LNCaP clone FGC (cell line): ENCODE measurements around the gene DCTN4.

ENCODE experiments used
- DNase-seq: peaks from one replicate; pipeline ENCODE4 v3.0.0-alpha.2; 2011; ENCODE audit warnings: low read depth
- H3K4me3 ChIP-seq: 2 replicates; pipeline ENCODE4 v1.5.1; 2011; ENCODE audit warnings: mild to moderate bottlenecking, low read depth, low read length, control low read depth
- CTCF ChIP-seq: IDR thresholded peaks from 2 replicates; pipeline ENCODE4 v1.5.1; 2012; ENCODE audit warnings: mild to moderate bottlenecking; ENCODE audit not compliant: control insufficient read depth, insufficient read depth; ENCODE audit errors: extremely low read depth

DCTN4 gene

GRCh38 chr5:150765011-150765798 lies 6.4 kb upstream of the DCTN4 start:
- DNase-seq: no peak
- TF ChIP-seq CTCF: no peak
- no peak overlapping the region for H3K4me3 ChIP-seq

- no peak for TF ChIP-seq CTCF
- DNase-seq: no peak
- no peak overlapping the region for H3K4me3 ChIP-seq
Observed at GRCh38 chr5:150764530-150764929, 5.7 kb upstream of the DCTN4 start.

- no peak for DNase-seq
- no peak for TF ChIP-seq CTCF
- H3K4me3 ChIP-seq: no peak overlapping the region
Observed at GRCh38 chr5:150763023-150763769, 4.4 kb upstream of the DCTN4 start.

GRCh38 chr5:150762211-150762610 lies 3.4 kb upstream of the DCTN4 start:
- no peak for TF ChIP-seq CTCF
- no peak overlapping the region for H3K4me3 ChIP-seq
- DNase-seq: no peak

- no peak for TF ChIP-seq CTCF
- no peak for DNase-seq
- peak overlapping the region; percentile 74 for H3K4me3 ChIP-seq
Observed at GRCh38 chr5:150759334-150759583, 442 bp upstream of the DCTN4 start.

- H3K4me3 ChIP-seq: peak overlapping the region; percentile 74
- DNase-seq: no peak
- no peak for TF ChIP-seq CTCF
Observed at GRCh38 chr5:150758203-150758530, 650 bp downstream of the DCTN4 start.
